ENCODE measurements around the gene COPG2. TPM values are rescaled to one million over a fixed set of nuclear protein-coding genes. Genes with fewer than 3 reads are reported as not detected.
"Not testable (repeated sequence)": the region's sequence is repeated elsewhere in the genome, so short reads cannot be mapped to it uniquely, and the experiment has no call there.

Gene COPG2
- total and polyA plus RNA-seq, 2 of the 8 experiments (the other 6 are each of a cell fraction or from before 2014, with no cell fraction given) = 50.3 to 53.1 TPM

DNA sequence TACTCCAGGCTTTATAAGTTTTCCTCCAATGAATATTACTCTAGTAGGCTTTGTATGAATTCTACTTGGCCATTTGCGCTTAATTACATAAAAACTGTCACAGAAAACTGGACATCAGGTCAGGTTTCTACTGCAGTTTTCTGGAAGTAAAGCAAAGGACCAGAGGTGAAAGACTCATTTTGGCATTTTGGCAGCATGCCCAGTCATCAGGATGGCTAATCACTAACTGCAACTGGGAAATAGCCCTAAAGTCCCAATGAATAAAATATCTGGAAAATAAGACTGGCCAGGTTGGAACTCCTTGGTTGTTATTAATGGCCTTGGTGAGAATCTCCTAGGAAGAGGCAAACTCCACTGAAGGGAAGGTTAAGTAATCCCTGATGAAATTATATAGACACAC, 75.5 kb downstream of the COPG2 start (continued):
- TF ChIP-seq POU5F1 (IDR thresholded peaks at IDR 0.05; ENCODE audit: low read depth, low read length) = no peak
- no peak for TF ChIP-seq BACH1 (IDR thresholded peaks at IDR 0.05; ENCODE audit: low read length)

DNA sequence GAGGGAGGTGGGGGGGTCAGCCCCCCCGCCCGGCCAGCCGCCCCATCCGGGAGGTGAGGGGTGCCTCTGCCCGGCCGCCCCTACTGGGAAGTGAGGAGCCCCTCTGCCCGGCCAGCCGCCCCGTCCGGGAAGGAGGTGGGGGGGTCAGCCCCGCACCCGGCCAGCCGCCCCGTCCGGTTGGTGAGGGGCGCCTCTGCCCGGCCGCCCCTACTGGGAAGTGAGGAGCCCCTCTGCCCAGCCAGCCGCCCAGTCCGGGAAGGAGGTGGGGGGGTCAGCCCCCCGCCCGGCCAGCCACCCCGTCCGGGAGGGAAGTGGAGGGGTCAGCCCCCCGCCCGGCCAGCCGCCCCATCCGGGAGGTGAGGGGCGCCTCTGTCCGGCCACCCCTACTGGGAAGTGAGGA, 77.1 kb downstream of the COPG2 start:
- H3K4me2 ChIP-seq (ENCODE audit: insufficient read depth in 1 of 2, low read depth in 2 of 2, low read length in 2 of 2); DNase-seq (ENCODE audit: low read depth in 1 of 2, low spot score in 2 of 2): not testable (repeated sequence)

More for the DNA sequence above, 77.1 kb downstream of the COPG2 start:
- H2BK12ac ChIP-seq (ENCODE audit: low read depth, low read length); H3K18ac ChIP-seq (ENCODE audit: extremely low read depth, low read length); H3K27me3 ChIP-seq (replicated peaks in 1 of 4; ENCODE audit: control insufficient read depth in 3 of 4, extremely low read depth in 1 of 4, insufficient read depth in 3 of 4, low read length in 3 of 4); H3K56ac ChIP-seq (replicated peaks; ENCODE audit: insufficient read length, low read depth, low read length); H3K79me2 ChIP-seq (ENCODE audit: control insufficient read depth in 1 of 2, insufficient read depth in 2 of 2, low read length in 2 of 2); H3K4me3 ChIP-seq (ENCODE audit: extremely low read depth in 1 of 4, insufficient read depth in 2 of 4, low read depth in 3 of 4, low read length in 4 of 4); H3K23ac ChIP-seq (ENCODE audit: insufficient read length); H2BK120ac ChIP-seq (replicated peaks; ENCODE audit: low read depth, low read length); H2BK5ac ChIP-seq (ENCODE audit: low read depth, low read length); H2BK20ac ChIP-seq (ENCODE audit: low read length); H3K9ac ChIP-seq (replicated peaks in 1 of 4; ENCODE audit: extremely low read depth in 1 of 4, low read depth in 3 of 4, low read length in 3 of 4); H2BK15ac ChIP-seq (ENCODE audit: low read length); H4K5ac ChIP-seq (ENCODE audit: insufficient read length, low read depth, low read length); H3K4me1 ChIP-seq (replicated peaks in 1 of 4; ENCODE audit: control insufficient read depth in 3 of 4, insufficient read depth in 4 of 4, low read length in 3 of 4); CTCF ChIA-PET (ENCODE audit: partially characterized antibody); H4K20me1 ChIP-seq (replicated peaks in 1 of 2; ENCODE audit: control insufficient read depth in 1 of 2, insufficient read depth in 2 of 2, low read length in 2 of 2); H2AFZ ChIP-seq (ENCODE audit: low read length); H4K8ac ChIP-seq (ENCODE audit: extremely low read depth, insufficient read depth, low read length); H3K79me1 ChIP-seq (ENCODE audit: low read depth, low read length); H3K4ac ChIP-seq (replicated peaks; ENCODE audit: insufficient read length, low read depth, low read length); H3K9me3 ChIP-seq (ENCODE audit: insufficient read depth in 2 of 2, low read depth in 1 of 2, low read length in 1 of 2); FAIRE-seq; H2AK5ac ChIP-seq (ENCODE audit: low read depth, low read length); H3K27ac ChIP-seq (ENCODE audit: low read depth, low read length); H3K14ac ChIP-seq (ENCODE audit: insufficient read length); H3K36me3 ChIP-seq (ENCODE audit: control insufficient read depth in 2 of 4, insufficient read depth in 4 of 4, low read length in 3 of 4); H3K23me2 ChIP-seq (ENCODE audit: low read depth, low read length); POLR2A ChIA-PET (ENCODE audit: partially characterized antibody); H4K91ac ChIP-seq (replicated peaks; ENCODE audit: insufficient read length, low read length): not testable (repeated sequence)
- no CpG with 5 or more reads among the region's 30 CpGs for WGBS, 2 experiments (ENCODE audit: extremely low coverage in 1 of 2, insufficient coverage in 1 of 2, insufficient read length in 1 of 2, insufficient replicate concordance in 2 of 2, low coverage in 1 of 2, low lambda C conversion rate in 2 of 2, missing lambda C conversion rate in 1 of 2)

All from H1 (cell line).